GM18873 (cell line): ENCODE data around the gene ZNF407.

Experiments
- ATAC-seq: cut with Tn5 transposase; IDR thresholded peaks from one replicate; pipeline ENCODE4 v1.9.1; 2021; ENCODE audit warnings: mild to moderate bottlenecking, moderate library complexity, moderate number of reproducible peaks; ENCODE audit not compliant: unreplicated experiment, low FRiP score

ZNF407 gene

GRCh38 chr18:74661691-74662090 lies 64.0 kb downstream of the ZNF407 start:
- ATAC-seq, result no peak

GRCh38 chr18:74662622-74663021 lies 65.0 kb downstream of the ZNF407 start:
- ATAC-seq, result no peak

- no peak for ATAC-seq
These were observed 67.7 kb downstream of the ZNF407 start for GRCh38 chr18:74665346-74665745.

GRCh38 chr18:74665905-74666304 lies 68.2 kb downstream of the ZNF407 start:
- no peak for ATAC-seq

GRCh38 chr18:74669136-74669798 lies 71.6 kb downstream of the ZNF407 start:
- no peak for ATAC-seq

GRCh38 chr18:74672371-74672770 lies 74.7 kb downstream of the ZNF407 start:
- ATAC-seq, result no peak

GRCh38 chr18:74674487-74674886 lies 76.8 kb downstream of the ZNF407 start:
- ATAC-seq, result no peak

GRCh38 chr18:74679006-74679678 lies 81.5 kb downstream of the ZNF407 start:
- peak; percentile 88 for ATAC-seq

- ATAC-seq, result no peak
These were observed 82.0 kb downstream of the ZNF407 start for GRCh38 chr18:74679679-74680076.

GRCh38 chr18:74682141-74682990 lies 84.7 kb downstream of the ZNF407 start:
- no peak for ATAC-seq

- no peak for ATAC-seq
These were observed 85.3 kb downstream of the ZNF407 start for GRCh38 chr18:74682991-74683297.

GRCh38 chr18:74683573-74683972 lies 85.9 kb downstream of the ZNF407 start:
- ATAC-seq, result no peak

- ATAC-seq, result no peak
These were observed 91.6 kb downstream of the ZNF407 start for GRCh38 chr18:74689251-74689650.

- ATAC-seq, result no peak
These were observed 94.8 kb downstream of the ZNF407 start for GRCh38 chr18:74692367-74693013.

GRCh38 chr18:74694436-74694835 lies 96.8 kb downstream of the ZNF407 start:
- no peak for ATAC-seq

GRCh38 chr18:74695170-74695569 lies 97.5 kb downstream of the ZNF407 start:
- no peak for ATAC-seq

- ATAC-seq, result no peak
These were observed 101.2 kb downstream of the ZNF407 start for GRCh38 chr18:74698881-74699280.

- no peak for ATAC-seq
These were observed 101.8 kb downstream of the ZNF407 start for GRCh38 chr18:74699455-74699854.

- no peak for ATAC-seq
These were observed 105.3 kb downstream of the ZNF407 start for GRCh38 chr18:74702950-74703349.

- ATAC-seq, result no peak
These were observed 110.5 kb downstream of the ZNF407 start for GRCh38 chr18:74708169-74708568.

- ATAC-seq, result no peak
These were observed 111.8 kb downstream of the ZNF407 start for GRCh38 chr18:74709452-74709851.
